COLO668 (cell line): Measurements from ENCODE around the gene DBI.
"Not testable (repeated sequence)": the region's sequence is repeated elsewhere in the genome, so short reads cannot be mapped to it uniquely, and the experiment has no call there.

Experiments used
- DNase-seq: peaks from one replicate; lab custom pipeline; 2025; ENCODE audit not compliant: unreplicated experiment; lab: John Stamatoyannopoulos, UW

The DBI gene

DNA sequence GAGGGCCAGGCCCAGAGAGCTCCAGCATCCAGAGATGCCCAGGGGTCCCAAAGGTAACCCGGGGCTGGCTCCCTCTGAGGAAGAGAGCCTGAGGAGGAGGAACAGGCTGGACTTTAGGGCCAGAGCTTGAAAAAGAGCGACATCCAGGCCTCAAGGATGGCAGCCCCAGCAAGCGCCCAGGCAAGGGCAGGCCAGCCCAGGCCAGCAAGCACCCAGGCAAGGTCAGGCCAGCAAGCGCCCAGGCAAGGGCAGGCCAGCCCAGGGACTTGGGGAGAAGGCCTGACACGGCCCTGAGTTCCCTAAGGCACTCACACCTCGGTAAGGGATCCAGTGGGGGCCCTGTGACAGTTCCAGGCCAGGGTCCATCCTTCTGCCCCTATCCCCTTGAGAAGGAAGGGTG lies 30.4 kb downstream of the DBI start:
- no peak for DNase-seq

DNA sequence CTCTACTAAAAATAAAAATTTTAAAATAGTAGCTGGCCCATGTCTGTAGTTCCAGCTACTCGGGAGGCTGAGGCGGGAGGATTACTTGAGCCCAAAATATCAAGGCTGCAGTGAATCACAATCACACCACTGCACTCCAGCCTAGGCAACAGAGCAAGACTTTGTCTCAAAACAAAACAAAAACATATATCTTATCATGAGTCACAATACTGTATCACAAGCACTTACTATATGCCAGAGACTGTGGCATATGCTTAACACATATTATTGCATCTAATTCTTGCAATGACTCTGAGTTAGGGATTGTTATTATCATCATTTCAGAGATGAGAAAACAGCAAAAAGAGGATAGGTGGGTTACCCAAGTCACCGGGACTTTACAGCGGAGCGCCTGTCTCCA lies 35.3 kb downstream of the DBI start:
- DNase-seq = no peak

DNA sequence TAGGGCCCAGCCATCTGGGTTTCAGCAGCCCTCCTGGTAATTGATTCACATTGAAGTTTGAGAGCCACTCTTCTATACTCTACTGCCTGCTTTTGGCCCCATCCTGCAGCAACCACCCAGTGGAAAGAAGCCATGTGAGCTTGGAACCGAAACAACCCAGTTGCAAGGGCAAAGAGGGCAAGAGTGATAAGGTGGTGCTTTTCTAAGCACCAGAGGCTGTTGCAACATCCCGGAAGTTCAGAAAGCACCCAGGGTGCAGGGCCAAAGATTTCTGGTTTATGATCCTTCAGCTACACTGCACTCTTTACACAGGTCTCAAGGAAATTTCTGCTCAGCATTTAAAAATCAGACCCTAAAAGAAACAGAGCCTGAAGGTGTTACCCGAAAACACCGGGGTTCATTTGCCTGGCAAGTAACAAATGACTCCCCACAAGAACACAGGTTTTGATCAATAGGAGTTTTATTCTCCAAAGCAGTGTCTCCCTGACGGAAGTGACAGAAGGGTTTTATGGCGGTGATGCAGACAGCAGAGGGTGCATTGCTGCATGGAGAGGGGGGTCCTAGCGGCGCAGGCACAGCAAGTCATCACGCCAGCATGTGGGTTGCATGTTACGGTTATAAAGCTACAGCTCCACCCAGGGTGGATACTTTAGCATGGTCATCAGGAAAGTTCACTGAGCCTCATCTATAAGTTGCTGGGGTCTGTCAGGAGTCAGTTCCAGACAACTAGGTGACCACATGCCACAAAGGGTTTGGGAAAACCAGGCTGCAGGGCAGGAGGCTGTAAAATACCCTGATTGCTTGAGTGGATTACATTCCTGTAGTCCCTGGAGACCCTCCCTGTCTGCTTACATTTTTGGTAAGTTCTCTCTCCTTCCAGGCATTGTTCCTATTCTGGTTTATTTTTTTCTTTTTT lies 36.1 kb downstream of the DBI start:
- no peak for DNase-seq

DNA sequence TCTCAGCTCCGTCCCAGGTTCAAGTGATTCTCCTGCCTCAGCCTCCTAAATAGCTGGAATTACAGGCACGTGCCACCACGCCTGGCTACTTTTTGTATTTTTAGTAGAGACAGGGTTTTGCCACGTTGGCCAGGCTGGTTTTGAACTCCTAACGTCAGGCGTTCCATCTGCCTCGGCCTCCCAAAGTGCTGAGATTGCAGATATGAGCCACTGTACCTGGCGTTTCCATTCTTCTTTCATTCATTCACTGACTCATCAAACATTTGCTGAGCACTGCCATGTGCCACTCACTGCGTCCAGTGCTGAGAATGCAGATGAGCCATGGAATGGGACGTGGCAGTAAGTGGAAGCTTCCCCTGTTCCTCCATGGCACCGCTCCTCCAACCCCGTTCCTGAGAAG lies 36.8 kb downstream of the DBI start:
- DNase-seq = not testable (repeated sequence)

DNA sequence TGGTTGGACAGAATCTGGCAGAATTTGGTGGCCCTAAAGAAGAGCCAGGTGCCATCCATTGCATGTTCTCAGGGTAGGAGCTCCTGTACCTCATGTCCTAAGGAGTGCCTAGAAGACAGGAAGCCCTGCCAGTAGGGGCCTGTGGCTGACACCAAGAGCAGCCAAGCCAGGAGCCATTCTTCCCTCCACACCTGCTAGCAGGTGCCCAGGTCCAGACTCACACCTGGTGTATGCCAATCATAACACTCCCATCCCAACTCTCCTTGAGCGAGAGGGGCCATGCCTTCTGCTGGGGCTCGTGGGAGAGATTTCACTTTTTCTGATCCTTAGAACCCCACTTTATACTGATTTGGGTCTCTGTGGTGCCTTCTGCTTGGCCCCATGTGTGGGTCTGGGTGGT lies 38.4 kb downstream of the DBI start:
- DNase-seq = no peak

DNA sequence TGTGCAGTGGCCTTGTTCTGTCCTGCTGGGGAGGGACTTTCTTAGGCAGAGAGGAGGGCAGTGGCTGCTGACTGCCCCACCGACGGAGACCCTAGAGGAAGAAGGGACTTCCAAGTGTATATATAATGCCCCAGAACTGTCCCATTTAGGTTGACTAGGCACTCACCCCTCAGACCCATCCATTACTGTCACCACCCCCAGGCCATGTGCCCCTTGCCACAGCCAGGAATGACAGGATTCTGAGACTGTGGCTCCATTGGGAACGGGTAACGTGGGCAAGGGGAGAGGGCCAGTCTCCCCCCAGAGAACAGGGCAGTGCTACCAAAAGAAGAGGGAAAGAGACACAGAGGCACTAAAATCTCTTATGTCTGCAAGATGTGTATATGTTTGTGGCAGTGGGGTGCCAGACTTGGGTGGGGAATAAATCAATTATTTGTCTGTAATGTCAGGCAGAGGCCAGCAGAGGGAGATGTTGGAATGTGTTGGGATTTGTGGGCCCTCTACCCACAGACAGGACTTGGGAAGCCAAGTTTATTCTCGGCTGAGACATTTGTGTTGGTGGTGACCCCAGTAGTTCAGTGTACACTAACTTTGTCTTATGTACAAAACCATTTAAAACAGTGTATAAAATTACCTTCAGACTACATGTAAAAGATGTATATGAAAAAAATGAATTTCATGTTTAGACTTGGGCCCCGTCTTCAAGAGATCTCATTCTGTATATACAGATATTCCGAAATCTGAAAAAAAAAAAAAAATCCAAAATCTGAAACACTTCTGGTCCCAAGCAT lies 40.8 kb downstream of the DBI start:
- peak; percentile 45 for DNase-seq

DNA sequence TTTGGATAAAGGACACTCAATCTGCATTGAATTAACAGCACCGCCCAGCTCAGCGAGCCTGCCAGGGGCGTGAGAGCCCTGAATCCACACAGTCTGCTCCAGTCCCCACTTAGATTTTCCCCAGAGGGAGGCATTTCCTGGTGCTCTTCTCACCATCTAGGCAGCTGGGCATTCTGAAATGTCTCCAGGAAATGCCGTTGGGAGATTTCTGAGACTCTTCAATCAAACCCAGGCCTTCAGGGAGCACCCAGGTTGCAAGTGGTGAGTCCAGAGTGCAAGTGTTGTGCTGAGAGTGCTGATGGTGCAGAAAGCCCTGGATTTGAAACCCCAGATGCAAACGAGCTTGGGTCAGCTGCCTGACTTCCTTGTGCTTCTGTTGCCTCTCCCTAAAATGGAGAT lies 41.4 kb downstream of the DBI start:
- DNase-seq = no peak

DNA sequence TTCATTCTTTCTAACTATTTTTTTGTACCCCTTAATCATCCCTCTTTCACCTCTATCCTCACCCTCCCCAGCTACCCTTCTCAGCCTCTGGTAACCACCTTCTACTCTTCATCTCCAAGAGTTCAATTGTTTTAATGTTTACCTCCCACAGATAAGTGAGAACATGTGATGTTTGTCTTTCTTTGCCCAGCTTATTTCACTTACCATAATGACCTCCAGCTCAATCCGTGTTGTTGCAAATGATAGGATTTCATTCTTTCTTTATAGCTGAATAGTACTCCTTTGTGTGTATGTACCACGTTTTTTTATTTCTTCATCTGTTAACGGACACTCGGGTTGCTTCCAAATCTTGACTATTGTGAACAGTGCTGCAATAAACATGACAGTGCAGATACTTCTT lies 42.7 kb downstream of the DBI start:
- DNase-seq = no peak

DNA sequence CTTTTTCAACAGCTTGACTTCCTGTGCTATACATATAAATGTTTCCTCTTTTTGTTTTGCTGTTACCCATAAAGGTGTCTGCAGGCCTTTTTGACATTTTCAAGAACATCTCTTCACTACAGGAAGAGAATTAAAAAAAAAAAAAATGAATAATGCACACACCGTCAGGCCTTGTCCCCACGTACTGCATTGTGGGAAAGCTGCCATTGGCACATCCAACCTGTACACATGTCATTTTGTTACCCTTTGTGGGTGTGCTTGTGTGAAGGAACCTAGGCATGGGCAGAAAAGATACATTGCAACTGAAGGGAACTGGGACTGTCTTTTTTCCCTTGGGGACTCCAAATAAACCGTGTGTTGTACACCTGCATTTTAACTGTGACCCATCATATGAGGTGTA lies 48.1 kb downstream of the DBI start:
- no peak for DNase-seq

DNA sequence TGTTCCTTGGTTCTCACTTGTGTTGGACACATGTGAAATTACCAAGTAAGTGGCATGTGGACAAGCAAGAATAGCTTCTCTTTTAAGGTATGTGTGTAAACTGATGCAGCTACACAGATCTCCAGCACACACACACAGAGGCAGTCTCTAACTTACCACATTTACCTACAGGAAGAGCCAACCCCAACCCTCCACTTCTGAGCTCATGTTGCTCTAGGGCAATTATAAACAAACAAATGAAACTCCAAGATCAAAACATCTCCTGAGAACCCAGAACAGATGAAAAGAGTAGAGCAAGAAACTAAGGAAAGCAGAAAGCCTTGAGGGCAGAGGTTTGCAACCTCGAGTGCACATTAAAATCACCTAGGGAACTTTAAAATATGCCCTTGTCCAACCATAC lies 48.9 kb downstream of the DBI start:
- no peak for DNase-seq

DNA sequence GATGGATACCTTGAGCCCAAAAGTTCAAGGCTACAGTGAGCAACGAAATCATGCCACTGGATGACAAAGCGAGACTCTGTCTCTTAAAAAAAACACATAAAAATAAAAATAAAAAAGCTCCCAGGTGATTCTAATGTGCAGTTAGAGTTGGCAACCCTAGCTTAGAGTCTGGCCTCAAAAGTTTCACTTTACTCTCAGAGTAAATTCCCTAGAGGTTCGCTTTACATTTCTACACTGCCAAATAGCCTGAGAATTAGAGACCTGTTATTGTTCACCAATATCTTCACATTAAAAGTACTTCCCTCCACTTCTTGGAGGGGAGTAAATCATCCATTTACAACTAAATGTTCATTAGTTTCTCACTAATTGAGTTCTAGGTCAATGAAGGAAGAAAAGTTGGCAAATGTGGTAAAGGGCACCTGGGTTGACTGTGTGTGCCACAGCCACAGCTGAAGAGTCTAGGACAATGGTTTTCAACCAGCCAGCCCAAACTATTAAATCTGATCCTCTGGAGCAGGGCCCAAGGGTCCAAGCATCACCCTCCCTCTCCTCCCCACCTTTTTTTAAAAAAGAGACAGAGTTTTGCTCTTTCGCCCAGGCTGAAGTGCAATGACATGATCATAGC lies 49.6 kb downstream of the DBI start:
- DNase-seq = no peak

DNA sequence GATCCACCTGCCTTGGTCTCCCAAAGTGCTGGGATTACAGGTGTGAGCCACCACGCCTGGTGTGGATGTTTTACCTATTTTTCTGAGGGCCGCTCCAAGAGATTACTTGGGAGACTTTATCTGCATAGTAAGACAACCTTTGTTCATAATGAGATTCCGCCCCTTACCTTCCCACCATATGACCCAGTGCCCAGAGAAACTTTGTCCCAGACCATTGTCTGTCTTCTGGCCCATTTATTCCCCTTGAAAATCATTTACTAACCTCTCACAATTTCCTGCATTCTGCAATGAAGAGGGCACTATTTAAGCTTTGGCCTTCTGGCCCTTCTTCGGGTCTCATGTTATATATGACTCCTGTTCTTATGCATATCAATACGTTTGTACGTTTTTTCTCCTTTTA lies 51.1 kb downstream of the DBI start:
- no peak for DNase-seq

DNA sequence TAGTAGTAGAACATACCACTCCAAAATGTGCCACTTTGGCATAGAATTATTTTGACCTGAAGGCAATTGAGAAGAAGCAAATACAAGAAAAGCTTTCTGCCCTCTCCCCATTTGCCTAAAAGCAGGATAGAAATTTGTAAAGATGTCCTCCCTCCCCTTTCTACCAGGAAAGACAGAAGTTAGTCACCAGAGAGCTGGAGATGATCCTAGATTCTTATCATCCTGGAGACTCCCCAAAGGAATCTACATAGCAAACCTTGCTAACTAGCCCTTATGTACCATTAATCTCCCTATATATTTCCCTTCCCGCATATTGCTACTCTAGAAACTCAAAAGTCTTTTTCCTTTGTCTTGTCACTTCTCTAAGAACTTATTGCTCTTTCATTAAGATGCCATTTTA lies 52.3 kb downstream of the DBI start:
- no peak for DNase-seq

DNA sequence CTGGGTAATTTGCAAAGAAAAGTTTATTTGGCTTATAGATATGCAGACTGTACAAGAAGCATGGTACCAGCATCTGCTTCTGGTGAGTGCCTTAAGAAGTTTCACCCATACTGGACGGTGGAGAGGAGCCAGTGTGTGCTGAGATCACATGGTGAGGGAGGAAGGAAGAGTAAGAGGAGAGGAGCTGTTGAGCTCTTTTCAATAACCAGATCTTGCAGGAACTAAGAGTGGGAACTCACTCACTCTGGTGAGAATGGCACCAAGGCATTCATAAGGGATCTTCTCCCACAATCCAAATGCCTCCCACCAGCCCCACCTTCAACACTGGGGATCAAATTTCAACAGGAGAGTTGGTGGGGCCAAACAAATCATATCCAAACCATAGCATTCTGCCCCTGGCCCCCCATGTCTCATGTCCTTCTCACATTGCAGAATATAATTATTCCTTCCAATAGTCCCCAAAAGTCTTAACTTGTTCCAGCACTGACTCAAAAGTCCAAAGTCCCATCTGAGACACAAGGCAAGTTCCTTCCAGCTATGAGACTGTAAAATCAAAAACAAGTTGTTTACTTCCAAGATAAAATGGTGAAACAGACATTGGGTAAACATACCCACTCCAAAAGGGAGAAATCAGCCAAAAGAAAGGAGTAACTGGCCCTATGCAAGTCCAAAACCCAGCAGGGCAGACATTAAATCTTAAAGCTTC lies 53.2 kb downstream of the DBI start:
- DNase-seq = no peak

DNA sequence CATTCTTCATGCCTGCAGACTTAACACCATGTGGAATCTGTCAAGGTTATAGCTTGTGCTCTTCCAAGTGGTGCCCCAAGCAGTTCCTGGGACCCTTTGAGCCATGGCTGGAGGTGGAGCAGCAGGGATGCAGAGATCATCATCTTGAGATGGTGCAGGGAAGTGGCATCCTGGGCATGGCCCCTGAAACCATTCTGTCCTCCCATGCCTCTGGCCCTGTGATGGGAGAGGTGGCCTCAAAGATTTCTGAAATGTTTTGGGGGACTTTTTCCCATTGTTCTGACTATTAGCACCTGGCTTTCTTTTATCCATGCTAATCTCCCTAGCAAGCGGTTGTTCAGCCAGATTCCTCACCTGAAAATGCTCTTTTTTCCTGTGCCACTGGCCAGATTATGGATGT lies 54.5 kb downstream of the DBI start:
- DNase-seq = no peak

DNA sequence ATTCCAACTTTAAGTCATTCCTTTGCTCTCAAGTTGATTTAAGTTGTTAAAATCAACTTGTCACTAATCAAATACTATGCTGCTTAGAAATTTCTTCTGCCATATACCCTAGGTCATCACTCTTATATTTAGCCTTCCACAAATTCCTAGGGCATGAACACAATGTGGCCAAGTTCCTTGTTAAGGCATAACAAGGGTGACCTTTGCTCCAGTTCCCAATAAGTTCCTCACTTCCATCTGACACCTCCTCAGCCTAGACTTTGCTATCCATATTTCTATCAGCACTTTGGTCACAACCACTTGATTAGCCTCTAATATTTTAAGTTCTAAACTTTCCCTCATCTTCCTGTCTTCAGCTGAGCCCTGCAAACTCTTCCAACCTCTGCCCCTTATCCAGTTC lies 55.0 kb downstream of the DBI start:
- no peak for DNase-seq
